PC-3 (cell line): ENCODE measurements around the gene TCP10L. TPM values are rescaled to one million over a fixed set of nuclear protein-coding genes. Genes with fewer than 3 reads are reported as not detected.

Source experiments
- ATAC-seq: fragments of 200-7000 bp; cut with Tn5 transposase; 2 replicates; pipeline ENCODE4 v1.9.1; 2020; ENCODE audit warnings: mild to moderate bottlenecking, moderate library complexity
- BruUV-seq: library from RNA; stranded (reverse); fragments of 400-500 nt; replicated peaks from 2 replicates; lab custom pipeline; 2021; lab: Mats Ljungman, UMichigan
- CTCF ChIA-PET: fragments of 300-600 bp; sonication (Branson Sonifier 250); formaldehyde crosslinking; loops from one replicate; lab custom pipeline; 2022; ENCODE audit warnings: antibody characterized with exemption; lab: Charles Lee
- POLR2A ChIA-PET: fragments of 300-600 bp; sonication (Branson Sonifier 250); formaldehyde crosslinking; loops from one replicate; lab custom pipeline; 2022; ENCODE audit warnings: antibody characterized with exemption; ENCODE audit not compliant: unreplicated experiment; lab: Charles Lee
- DNase-seq: peaks from one replicate; pipeline ENCODE4 v3.0.0-alpha.2; 2015
- H2AFZ ChIP-seq: fragments of 300-600 bp; sonication (generic); 2 replicates; pipeline ENCODE4 v1.6.0; 2016; ENCODE audit warnings: antibody characterized with exemption, low read length
- H3F3A ChIP-seq: fragments of 300-600 bp; sonication (generic); one replicate; pipeline ENCODE4 v1.6.0; 2017; ENCODE audit warnings: antibody characterized with exemption, low read length, control low read depth, mild to moderate bottlenecking; ENCODE audit not compliant: unreplicated experiment
- H3K27ac ChIP-seq: fragments of 300-600 bp; sonication (generic); 2 replicates; pipeline ENCODE4 v1.5.1; 2016; ENCODE audit warnings: mild to moderate bottlenecking, low read length
- H3K27me3 ChIP-seq: fragments of 300-600 bp; sonication (generic); 2 replicates; pipeline ENCODE4 v1.6.1; 2016; ENCODE audit warnings: low read length, mixed read lengths
- H3K36me3 ChIP-seq: fragments of 300-600 bp; sonication (generic); 2 replicates; pipeline ENCODE4 v1.6.1; 2016; ENCODE audit warnings: low read depth, mixed run types, low read length, mixed read lengths
- H3K4me1 ChIP-seq: fragments of 300-600 bp; sonication (generic); 2 replicates; pipeline ENCODE4 v1.5.1; 2016; ENCODE audit warnings: low read length; ENCODE audit not compliant: insufficient read depth
- H3K4me2 ChIP-seq: fragments of 300-600 bp; sonication (generic); 2 replicates; pipeline ENCODE4 v1.6.0; 2016; ENCODE audit warnings: low read length
- H3K4me3 ChIP-seq: fragments of 300-600 bp; sonication (generic); 2 replicates; pipeline ENCODE4 v1.5.1; 2016; ENCODE audit warnings: mild to moderate bottlenecking, low read length, mixed read lengths
- H3K79me2 ChIP-seq: fragments of 300-600 bp; sonication (generic); 2 replicates; pipeline ENCODE4 v1.6.1; 2017; ENCODE audit warnings: low read length, mixed read lengths
- H3K9ac ChIP-seq: fragments of 300-600 bp; sonication (generic); 2 replicates; pipeline ENCODE4 v1.6.0; 2016; ENCODE audit warnings: mild to moderate bottlenecking, low read length
- H3K9me2 ChIP-seq: fragments of 300-600 bp; sonication (generic); replicated peaks from 2 replicates; pipeline ENCODE4 v1.6.1; 2016; ENCODE audit warnings: mixed run types, low read length, mixed read lengths
- H3K9me3 ChIP-seq: fragments of 300-600 bp; sonication (generic); 2 replicates; pipeline ENCODE4 v1.6.1; 2016; ENCODE audit warnings: low read length, mixed read lengths
- H4K20me1 ChIP-seq: fragments of 300-600 bp; sonication (generic); 2 replicates; pipeline ENCODE4 v1.6.1; 2016; ENCODE audit warnings: low read length, mixed read lengths
- EZH2 ChIP-seq: fragments of 300-600 bp; sonication (generic); IDR thresholded peaks from one replicate; pipeline ENCODE4 v1.6.1; 2017; ENCODE audit warnings: antibody characterized with exemption, mild to moderate bottlenecking, low read length; ENCODE audit not compliant: unreplicated experiment
- EZH2phosphoT487 ChIP-seq: fragments of 300-600 bp; sonication (generic); IDR thresholded peaks from 2 replicates; pipeline ENCODE4 v1.6.1; 2018; ENCODE audit warnings: mild to moderate bottlenecking, antibody characterized with exemption, low read length, borderline replicate concordance
- intact Hi-C: fragments of 100-400 bp; cut with micrococcal nuclease; formaldehyde crosslinking; loops from 2 replicates; pipeline ENCODE4 v1.9.0; 2023
- total RNA-seq: library from RNA; depleted of rRNA; stranded (reverse); fragments of >200 nt; gene quantifications from 2 replicates; pipeline ENCODE4 v1.2.3, GENCODE V29; 2014
- TF ChIP-seq, protein P1 (sequence below): fragments of 300-600 bp; sonication (generic); conservative IDR thresholded peaks from 2 replicates; pipeline ENCODE4 v1.5.1; 2017; ENCODE audit warnings: antibody characterized with exemption, low read depth, mild to moderate bottlenecking, low read length

The TCP10L gene
- total RNA-seq, 1 experiment from 2014 or later = 2.1 TPM

- BruUV-seq = no TSS peak
- no peak overlapping the region for H3K27ac ChIP-seq
- no peaks in the 10 kb centered on the region for H3K9me2 ChIP-seq
- no peak overlapping the region for H3K4me3 ChIP-seq
- DNase-seq = no peak
- no peaks in the 10 kb centered on the region for H3K9me3 ChIP-seq
- H2AFZ ChIP-seq = no peak overlapping the region
- H4K20me1 ChIP-seq = no peaks in the 10 kb centered on the region
- H3K4me1 ChIP-seq = no peaks in the 10 kb centered on the region
- no peak overlapping the region for H3K4me2 ChIP-seq
- intact Hi-C loops = no loop called here
- ATAC-seq = no peak
- H3K79me2 ChIP-seq = no peaks in the 10 kb centered on the region
- no peak overlapping the region for H3K9ac ChIP-seq
- no peak for TF ChIP-seq EZH2
- no peak for TF ChIP-seq EZH2phosphoT487
- TF ChIP-seq, protein P1, sequence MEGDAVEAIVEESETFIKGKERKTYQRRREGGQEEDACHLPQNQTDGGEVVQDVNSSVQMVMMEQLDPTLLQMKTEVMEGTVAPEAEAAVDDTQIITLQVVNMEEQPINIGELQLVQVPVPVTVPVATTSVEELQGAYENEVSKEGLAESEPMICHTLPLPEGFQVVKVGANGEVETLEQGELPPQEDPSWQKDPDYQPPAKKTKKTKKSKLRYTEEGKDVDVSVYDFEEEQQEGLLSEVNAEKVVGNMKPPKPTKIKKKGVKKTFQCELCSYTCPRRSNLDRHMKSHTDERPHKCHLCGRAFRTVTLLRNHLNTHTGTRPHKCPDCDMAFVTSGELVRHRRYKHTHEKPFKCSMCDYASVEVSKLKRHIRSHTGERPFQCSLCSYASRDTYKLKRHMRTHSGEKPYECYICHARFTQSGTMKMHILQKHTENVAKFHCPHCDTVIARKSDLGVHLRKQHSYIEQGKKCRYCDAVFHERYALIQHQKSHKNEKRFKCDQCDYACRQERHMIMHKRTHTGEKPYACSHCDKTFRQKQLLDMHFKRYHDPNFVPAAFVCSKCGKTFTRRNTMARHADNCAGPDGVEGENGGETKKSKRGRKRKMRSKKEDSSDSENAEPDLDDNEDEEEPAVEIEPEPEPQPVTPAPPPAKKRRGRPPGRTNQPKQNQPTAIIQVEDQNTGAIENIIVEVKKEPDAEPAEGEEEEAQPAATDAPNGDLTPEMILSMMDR = no peak
- CTCF ChIA-PET = no interaction called here
- H3K36me3 ChIP-seq = no peaks in the 10 kb centered on the region
- no peaks in the 10 kb centered on the region for H3K27me3 ChIP-seq
- H3F3A ChIP-seq = no peaks in the 10 kb centered on the region
- POLR2A ChIA-PET = interaction anchor here (0.7 kb wide), 1 partner anchor 51 kb away, joined by 3 read pairs; no protein-coding TSS in a partner anchor
These were observed 55.6 kb downstream of the TCP10L start for GRCh38 chr21:32529679-32530078.

DNA sequence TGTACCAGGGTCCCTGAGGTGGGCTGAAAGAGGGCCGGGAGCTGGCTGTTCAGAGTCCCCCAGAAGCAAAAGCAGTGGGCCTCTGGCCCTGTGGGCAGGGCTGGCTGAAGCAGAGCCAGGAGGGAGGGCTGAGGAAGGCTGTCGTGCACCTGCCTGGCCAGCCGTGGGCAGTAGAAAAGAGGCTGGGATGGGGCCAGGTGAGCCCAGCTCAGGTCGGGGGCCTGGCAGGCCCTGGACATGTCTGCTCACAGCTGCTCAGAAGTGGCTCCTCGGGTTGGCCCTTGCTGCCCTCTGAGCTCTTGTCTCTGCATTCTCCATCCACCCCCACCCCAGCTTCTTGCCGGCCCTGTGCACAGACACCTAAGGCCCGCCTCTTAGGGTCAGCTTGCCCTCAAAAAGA lies 60.0 kb downstream of the TCP10L start:
- intact Hi-C loops = no loop called here
- no peaks in the 10 kb centered on the region for H3F3A ChIP-seq
- CTCF ChIA-PET = no interaction called here
- H3K36me3 ChIP-seq = no peaks in the 10 kb centered on the region
- H3K4me2 ChIP-seq = no peak overlapping the region
- no peaks in the 10 kb centered on the region for H3K27me3 ChIP-seq
- peaks cover 11% of the 10 kb centered on the region; the same call in 1 of the 2 replicates for H3K4me1 ChIP-seq
- no peaks in the 10 kb centered on the region for H3K9me2 ChIP-seq
- ATAC-seq (no peak), DNase-seq (no peak)
- H3K9me3 ChIP-seq = no peaks in the 10 kb centered on the region
- no peak overlapping the region for H3K27ac ChIP-seq
- no TSS peak for BruUV-seq
- no peak overlapping the region for H3K9ac ChIP-seq
- H4K20me1 ChIP-seq = no peaks in the 10 kb centered on the region
- TF ChIP-seq EZH2 (no peak), EZH2phosphoT487 (no peak)
- TF ChIP-seq, protein P1 = no peak
- H3K79me2 ChIP-seq = no peaks in the 10 kb centered on the region
- H2AFZ ChIP-seq = no peak overlapping the region
- no peak overlapping the region for H3K4me3 ChIP-seq
- POLR2A ChIA-PET = no interaction called here

DNA sequence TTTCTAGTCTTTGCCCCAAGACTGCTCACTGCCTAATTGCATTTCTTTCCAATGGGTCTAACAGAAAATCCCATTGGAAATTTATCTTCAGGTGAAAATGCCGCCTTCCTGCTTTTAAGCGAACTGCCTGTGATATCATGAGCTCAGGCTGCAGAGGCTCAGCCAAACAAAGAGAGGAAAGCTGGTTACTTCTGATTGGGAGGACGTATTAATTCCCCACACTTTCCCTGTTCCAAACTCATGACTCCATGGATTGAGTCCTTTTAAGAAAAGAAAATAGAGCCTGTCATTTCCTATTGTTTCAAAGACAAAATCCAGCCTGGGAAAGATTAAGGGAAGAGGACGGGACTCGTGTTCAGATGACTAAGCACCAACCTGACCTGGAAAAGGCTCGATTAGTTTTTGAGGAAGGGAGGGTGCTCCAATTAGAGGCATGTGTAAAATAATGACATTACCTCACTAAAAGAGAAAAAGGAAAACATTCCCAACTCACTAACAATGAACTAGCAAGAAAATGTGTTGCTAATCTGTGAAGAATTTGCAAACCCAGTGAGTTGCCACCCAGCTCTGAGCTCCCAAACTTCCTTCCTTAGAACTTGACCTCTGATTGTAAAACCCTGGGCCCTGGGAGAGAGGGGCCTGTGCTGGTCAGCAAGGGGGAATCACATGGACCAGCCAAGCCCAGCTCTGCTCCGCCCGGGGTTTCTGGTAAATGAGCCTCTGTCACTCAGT lies 61.2 kb downstream of the TCP10L start:
- no peaks in the 10 kb centered on the region for H3K79me2 ChIP-seq
- intact Hi-C loops = no loop called here
- no TSS peak for BruUV-seq
- TF ChIP-seq EZH2 (no peak), EZH2phosphoT487 (no peak)
- TF ChIP-seq, protein P1 = no peak
- no peaks in the 10 kb centered on the region for H3K27me3 ChIP-seq
- DNase-seq (no peak), ATAC-seq (peak; percentile 21)
- H3K36me3 ChIP-seq = no peaks in the 10 kb centered on the region
- H3K4me1 ChIP-seq = peaks cover 11% of the 10 kb centered on the region; the same call in 1 of the 2 replicates
- ChIA-PET CTCF (interaction anchor here (0.7 kb wide), 1 partner anchor 7 kb away, joined by 3 read pairs; no protein-coding TSS in a partner anchor), POLR2A (no interaction called here)
- H3K4me3 ChIP-seq = no peak overlapping the region
- H3F3A ChIP-seq = no peaks in the 10 kb centered on the region
- no peaks in the 10 kb centered on the region for H3K9me2 ChIP-seq
- no peak overlapping the region for H3K9ac ChIP-seq
- peak overlapping the region; percentile 13; the same call in 1 of the 2 replicates for H3K27ac ChIP-seq
- H3K9me3 ChIP-seq = no peaks in the 10 kb centered on the region
- peak overlapping the region; percentile 36; the same call in 1 of the 2 replicates for H2AFZ ChIP-seq
- H3K4me2 ChIP-seq = no peak overlapping the region
- no peaks in the 10 kb centered on the region for H4K20me1 ChIP-seq
